ENCODE measurements around the gene SUV39H2. TPM values are rescaled to one million over a fixed set of nuclear protein-coding genes. Genes with fewer than 3 reads are reported as not detected.
A peak's percentile ranks its signal among the peaks of the same experiment; 100 is the strongest.

SUV39H2 gene
- polyA plus RNA-seq, 1 experiment: 9.0 TPM

DNA sequence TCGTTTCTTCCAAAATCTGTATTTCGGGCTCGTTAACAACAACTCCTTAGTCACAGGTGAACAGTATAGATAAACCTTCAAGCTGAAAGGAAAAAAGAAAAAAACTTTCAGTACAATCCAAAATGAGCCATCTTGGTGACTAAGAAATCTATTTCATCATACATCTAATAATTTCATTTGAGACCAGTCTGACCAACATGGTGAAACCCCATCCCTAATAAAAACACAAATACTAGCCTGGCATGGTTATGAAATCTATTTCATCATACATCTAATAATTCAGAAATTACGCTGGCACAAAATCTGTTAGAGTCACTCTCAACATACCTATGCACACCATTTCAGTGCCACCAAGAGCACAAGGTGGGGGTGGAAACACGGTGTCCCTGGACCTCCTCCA lies 66.4 kb downstream of the SUV39H2 start:
- H3K4me3 ChIP-seq (ENCODE audit: low read depth, low read length): no peak overlapping the region
- no peaks in the 10 kb centered on the region for H3K9me3 ChIP-seq (ENCODE audit: control insufficient read depth, insufficient read depth, low read length)
- DNase-seq (ENCODE audit: low read depth, low spot score): no peak
- no peak overlapping the region for H3K27ac ChIP-seq (ENCODE audit: low read depth, low read length)
- H3K27me3 ChIP-seq (ENCODE audit: control insufficient read depth, insufficient read depth, low read length): no peaks in the 10 kb centered on the region
- TF ChIP-seq, protein P1, sequence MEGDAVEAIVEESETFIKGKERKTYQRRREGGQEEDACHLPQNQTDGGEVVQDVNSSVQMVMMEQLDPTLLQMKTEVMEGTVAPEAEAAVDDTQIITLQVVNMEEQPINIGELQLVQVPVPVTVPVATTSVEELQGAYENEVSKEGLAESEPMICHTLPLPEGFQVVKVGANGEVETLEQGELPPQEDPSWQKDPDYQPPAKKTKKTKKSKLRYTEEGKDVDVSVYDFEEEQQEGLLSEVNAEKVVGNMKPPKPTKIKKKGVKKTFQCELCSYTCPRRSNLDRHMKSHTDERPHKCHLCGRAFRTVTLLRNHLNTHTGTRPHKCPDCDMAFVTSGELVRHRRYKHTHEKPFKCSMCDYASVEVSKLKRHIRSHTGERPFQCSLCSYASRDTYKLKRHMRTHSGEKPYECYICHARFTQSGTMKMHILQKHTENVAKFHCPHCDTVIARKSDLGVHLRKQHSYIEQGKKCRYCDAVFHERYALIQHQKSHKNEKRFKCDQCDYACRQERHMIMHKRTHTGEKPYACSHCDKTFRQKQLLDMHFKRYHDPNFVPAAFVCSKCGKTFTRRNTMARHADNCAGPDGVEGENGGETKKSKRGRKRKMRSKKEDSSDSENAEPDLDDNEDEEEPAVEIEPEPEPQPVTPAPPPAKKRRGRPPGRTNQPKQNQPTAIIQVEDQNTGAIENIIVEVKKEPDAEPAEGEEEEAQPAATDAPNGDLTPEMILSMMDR (IDR thresholded peaks at IDR 0.05; ENCODE audit: low read depth, low read length): no peak
- ChIA-PET POLR2A (no interaction called here), CTCF (no interaction called here)

DNA sequence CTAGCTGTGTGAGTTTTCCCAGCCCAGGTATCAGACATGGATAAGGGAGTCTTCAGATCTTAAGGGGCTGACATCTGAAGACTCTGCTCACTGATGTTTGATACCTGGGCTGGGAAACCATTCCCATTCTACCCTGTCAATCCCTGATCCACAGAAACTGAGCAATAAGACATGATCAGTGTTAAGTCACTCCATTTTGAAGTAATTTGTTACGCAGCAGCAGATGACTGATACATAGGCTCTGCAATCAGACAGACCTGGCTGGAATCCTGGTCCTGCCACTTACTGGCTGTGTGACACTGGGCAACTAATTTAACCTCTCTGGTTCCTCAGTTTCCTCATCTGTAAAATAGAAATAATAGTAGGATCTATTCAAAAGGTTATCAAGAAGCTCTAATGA lies 68.6 kb downstream of the SUV39H2 start:
- DNase-seq (ENCODE audit: low read depth, low spot score): no peak
- TF ChIP-seq, protein P1 (IDR thresholded peaks at IDR 0.05; ENCODE audit: low read depth, low read length): no peak
- H3K4me3 ChIP-seq (ENCODE audit: low read depth, low read length): no peak overlapping the region
- no peaks in the 10 kb centered on the region for H3K27me3 ChIP-seq (ENCODE audit: control insufficient read depth, insufficient read depth, low read length)
- H3K9me3 ChIP-seq (ENCODE audit: control insufficient read depth, insufficient read depth, low read length): no peaks in the 10 kb centered on the region
- ChIA-PET POLR2A (no interaction called here), CTCF (interaction anchor here (0.5 kb wide), 1 partner anchor 139 kb away, joined by 4 read pairs; no protein-coding TSS in a partner anchor)
- no peak overlapping the region for H3K27ac ChIP-seq (ENCODE audit: low read depth, low read length)

DNA sequence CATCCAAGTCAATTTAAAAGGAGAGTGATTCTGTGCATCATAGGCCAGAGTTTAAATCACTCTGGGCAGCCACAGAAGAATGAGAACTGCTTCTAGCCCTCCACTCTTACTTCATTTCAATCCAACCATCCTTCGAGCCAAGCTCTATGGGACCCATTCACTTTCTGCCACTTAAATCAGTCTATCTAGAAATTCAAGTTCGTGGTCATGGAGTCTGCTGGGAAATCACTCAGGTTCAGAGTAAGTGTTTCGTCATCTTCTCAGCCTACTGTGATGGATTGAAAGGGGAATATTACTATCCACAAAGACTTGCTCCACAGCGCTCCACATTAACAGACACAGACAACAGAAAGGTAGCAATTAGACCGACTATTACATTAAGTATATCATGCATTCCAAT lies 70.6 kb downstream of the SUV39H2 start:
- DNase-seq (ENCODE audit: low read depth, low spot score): no peak
- H3K9me3 ChIP-seq (ENCODE audit: control insufficient read depth, insufficient read depth, low read length): no peaks in the 10 kb centered on the region; the same call in 1 of the 2 replicates
- H3K4me3 ChIP-seq (ENCODE audit: low read depth, low read length): no peak overlapping the region
- POLR2A ChIA-PET: no interaction called here
- CTCF ChIA-PET: no interaction called here
- H3K27me3 ChIP-seq (ENCODE audit: control insufficient read depth, insufficient read depth, low read length): no peaks in the 10 kb centered on the region
- TF ChIP-seq, protein P1 (IDR thresholded peaks at IDR 0.05; ENCODE audit: low read depth, low read length): no peak
- no peak overlapping the region for H3K27ac ChIP-seq (ENCODE audit: low read depth, low read length)

DNA sequence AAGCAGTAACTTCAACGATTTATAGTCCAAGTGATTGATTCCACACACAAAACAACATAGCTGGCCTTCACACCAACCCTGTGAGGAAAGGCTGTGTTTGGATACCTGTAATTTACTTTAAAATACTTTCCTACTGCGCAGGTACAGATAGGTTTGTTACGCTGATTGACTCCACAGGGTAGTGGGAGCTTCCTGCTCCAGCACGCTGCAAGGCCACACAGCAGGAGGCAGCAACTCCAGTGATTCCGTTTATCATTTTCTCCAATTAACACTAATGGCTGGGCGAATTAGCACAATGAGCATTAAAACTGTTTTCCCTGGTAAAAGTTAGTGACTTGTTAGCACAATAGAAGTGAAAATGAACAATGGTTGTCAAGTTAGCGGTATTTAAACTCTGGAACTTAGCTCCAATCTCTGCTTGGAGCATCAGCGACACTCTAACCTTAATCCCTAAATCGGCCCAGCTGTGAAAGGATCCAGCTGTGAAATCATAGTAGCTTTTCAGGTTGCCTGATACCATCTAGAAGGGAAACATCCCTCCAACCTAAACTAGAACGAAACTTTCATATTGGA lies 74.3 kb downstream of the SUV39H2 start:
- CTCF ChIA-PET: interaction anchor here (0.6 to 2.8 kb wide), 7 partner anchors 10 to 418 kb away, joined by 3 to 28 read pairs (median 3); partner anchors contain the start of genes FAM171A1 and NMT2
- Histone ChIP-seq H3K4me3 (ENCODE audit: low read depth, low read length) (peak overlapping the region; percentile 87), H3K27ac (ENCODE audit: low read depth, low read length) (peak overlapping the region; percentile 93), H3K9me3 (ENCODE audit: control insufficient read depth, insufficient read depth, low read length) (no peaks in the 10 kb centered on the region; the same call in 1 of the 2 replicates), H3K27me3 (ENCODE audit: control insufficient read depth, insufficient read depth, low read length) (no peaks in the 10 kb centered on the region)
- POLR2A ChIA-PET: interaction anchor here (0.7 to 1.3 kb wide), 4 partner anchors 75 to 146 kb away, joined by 3 to 4 read pairs (median 4); partner anchors contain the start of genes CDNF, HSPA14, MSANTD7 and SUV39H2
- no peak for DNase-seq (ENCODE audit: low read depth, low spot score)
- TF ChIP-seq, protein P1 (IDR thresholded peaks at IDR 0.05; ENCODE audit: low read depth, low read length): peak; percentile 35; the same call in 1 of the 2 replicates

DNA sequence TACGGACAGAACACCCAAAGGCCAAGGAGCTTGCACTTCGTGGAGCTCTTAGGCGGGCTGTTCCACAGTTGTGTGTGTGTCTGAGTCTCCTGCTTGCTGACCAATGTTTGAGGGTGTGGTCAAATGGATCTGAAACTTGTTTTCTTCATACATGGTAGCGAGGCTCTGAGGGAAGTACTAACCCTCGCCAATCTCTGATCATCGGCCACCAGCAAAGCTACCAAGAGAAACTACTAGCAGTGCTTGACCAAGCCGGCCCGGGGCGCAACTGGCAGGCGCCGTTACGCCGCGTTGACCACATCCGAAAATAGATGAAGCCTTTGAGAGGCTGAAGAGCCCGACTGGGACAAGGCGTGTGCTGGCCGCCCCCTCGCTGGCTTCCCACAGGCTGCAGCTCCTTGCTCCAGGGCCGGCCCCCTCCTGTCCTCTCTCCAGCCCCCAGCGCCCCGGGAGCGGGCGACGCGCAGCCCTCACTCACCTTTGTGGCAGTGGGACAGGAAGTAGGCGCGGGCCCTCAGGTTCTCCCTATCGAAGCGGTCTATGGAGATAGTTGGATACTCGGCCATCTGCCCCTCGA lies 74.8 kb downstream of the SUV39H2 start:
- H3K27ac ChIP-seq (ENCODE audit: low read depth, low read length): peak overlapping the region; percentile 93
- H3K4me3 ChIP-seq (ENCODE audit: low read depth, low read length): peak overlapping the region; percentile 87
- H3K9me3 ChIP-seq (ENCODE audit: control insufficient read depth, insufficient read depth, low read length): no peaks in the 10 kb centered on the region; the same call in 1 of the 2 replicates
- TF ChIP-seq, protein P1 (IDR thresholded peaks at IDR 0.05; ENCODE audit: low read depth, low read length): peak; percentile 16; the same call in 1 of the 2 replicates
- POLR2A ChIA-PET: interaction anchor here (0.7 to 1.3 kb wide), 4 partner anchors 75 to 146 kb away, joined by 3 to 4 read pairs (median 4); partner anchors contain the start of genes CDNF, HSPA14, MSANTD7 and SUV39H2
- peak; percentile 7 for DNase-seq (ENCODE audit: low read depth, low spot score)
- H3K27me3 ChIP-seq (ENCODE audit: control insufficient read depth, insufficient read depth, low read length): no peaks in the 10 kb centered on the region
- CTCF ChIA-PET: interaction anchor here (0.6 to 2.8 kb wide), 6 partner anchors 11 to 418 kb away, joined by 3 to 28 read pairs (median 4); partner anchors contain the start of genes FAM171A1 and NMT2

Data from AG04450 (cell line).